Measurements from ENCODE around the gene TRAF4.
"Not testable (repeated sequence)": the region's sequence is repeated elsewhere in the genome, so short reads cannot be mapped to it uniquely, and the experiment has no call there.

Gene TRAF4

DNA sequence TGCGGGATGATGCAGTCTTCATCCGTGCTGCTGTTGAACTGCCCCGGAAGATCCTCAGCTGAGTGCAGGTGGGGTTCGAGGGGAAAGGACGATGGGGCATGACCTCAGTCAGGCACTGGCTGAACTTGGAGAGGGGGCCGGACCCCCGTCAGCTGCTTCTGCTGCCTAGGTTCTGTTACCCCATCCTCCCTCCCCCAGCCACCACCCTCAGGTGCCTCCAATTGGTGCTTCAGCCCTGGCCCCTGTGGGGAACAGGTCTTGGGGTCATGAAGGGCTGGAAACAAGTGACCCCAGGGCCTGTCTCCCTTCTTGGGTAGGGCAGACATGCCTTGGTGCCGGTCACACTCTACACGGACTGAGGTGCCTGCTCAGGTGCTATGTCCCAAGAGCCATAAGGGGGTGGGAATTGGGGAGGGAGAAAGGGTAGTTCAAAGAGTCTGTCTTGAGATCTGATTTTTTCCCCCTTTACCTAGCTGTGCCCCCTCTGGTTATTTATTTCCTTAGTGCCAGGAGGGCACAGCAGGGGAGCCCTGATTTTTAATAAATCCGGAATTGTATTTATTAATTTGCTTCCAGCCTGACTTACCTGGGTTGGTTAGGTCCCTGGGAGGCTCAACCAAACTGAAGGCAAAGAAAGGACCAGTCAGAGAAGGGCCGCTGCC lies 5.8 kb downstream of the TRAF4 start:
- no peak for DNase-seq

DNA sequence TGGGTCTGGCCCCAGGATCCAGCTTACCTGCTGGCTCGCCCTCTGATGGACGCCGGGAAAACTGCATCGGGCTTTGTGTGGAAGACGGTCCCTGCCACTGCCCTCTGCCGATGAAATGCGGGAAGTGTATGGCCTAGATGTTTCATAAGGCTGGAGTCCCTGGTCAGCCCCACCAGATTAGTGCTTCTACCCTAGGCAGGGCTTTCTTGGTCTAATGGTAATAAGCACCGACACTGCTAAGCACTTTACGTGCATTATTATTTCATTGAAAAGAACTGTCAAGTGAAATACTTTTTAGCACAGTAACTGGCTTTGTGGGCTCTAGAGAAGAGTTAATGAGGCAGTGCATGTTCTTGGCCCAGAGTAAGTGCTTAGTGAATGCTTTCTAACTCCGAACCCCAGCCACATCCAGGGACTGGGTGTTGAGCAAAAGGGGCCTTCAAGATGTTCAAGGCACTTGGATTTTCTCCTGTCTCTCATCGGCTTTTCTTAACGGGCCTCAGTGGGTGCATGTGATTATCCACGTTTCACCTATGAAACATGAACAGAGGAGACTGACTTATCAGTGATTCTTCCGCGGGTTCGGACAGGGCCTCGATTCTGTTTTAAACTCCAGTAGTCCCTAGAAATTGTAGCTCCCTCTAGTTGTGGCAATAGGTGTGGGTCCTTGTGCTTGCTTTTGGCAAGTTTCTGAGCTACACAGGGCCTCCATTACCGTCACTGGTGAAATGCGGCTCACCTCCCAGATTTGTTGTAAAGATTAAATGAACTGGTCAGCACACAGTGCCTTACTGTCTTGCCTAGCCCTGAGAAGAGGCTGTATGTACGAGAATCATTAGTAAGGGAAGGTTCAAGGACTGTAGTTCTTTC lies 6.6 kb downstream of the TRAF4 start:
- DNase-seq, result peak; percentile 70

DNA sequence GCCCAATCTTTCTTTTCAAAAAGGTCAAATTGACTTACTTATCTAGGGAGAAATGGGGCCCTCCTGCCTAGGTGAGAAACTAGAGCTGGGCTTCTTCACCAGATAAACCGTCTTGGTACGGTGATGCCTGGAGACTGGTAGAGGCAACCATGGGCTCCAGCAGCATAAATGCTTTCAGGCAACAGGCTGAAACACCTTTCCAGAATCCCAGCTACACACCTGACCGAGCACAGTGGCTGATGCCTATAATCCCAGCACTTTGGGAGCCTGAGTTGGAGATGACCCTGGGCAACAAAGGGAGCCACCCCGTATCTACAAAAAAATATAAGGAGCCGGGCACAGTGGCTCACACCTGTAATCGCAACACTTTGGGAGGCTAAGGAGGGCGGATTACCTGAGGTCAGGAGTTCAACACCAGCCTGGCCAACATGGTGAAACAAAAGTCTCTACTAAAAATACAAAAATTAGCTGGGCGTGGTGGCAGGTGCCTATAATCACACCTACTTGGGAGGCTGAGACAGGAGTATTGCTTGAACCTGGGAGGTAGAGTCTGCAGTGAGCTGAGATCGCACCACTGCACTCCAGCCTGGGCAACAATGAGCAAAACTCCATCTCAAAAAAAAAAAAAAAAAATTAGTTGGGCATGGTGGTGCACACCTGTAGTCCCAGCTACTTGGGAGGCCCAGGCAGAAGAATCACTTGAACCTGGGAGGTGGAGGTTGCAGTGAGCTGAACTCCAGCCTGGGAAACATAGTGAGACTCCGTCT lies 8.0 kb downstream of the TRAF4 start:
- DNase-seq, result no peak

DNA sequence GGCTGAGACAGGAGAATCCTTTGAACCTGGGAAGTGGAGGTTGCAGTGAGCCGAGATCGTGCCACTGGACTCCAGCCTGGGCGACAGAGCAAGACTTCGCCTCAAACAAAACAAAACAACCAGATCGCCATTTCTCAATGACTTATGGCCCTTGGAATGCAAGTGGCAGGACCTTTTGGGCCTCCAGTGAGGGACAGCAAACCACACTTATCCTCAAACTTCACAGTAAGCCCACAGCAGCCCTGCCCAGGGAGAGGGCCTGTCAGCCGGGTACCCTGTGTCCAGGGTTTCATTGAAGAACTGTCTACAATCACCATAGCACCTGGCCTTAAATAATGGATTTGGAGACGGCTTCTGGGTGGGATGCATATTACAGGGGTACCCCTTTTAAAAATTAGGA lies 11.7 kb downstream of the TRAF4 start:
- no peak for DNase-seq

DNA sequence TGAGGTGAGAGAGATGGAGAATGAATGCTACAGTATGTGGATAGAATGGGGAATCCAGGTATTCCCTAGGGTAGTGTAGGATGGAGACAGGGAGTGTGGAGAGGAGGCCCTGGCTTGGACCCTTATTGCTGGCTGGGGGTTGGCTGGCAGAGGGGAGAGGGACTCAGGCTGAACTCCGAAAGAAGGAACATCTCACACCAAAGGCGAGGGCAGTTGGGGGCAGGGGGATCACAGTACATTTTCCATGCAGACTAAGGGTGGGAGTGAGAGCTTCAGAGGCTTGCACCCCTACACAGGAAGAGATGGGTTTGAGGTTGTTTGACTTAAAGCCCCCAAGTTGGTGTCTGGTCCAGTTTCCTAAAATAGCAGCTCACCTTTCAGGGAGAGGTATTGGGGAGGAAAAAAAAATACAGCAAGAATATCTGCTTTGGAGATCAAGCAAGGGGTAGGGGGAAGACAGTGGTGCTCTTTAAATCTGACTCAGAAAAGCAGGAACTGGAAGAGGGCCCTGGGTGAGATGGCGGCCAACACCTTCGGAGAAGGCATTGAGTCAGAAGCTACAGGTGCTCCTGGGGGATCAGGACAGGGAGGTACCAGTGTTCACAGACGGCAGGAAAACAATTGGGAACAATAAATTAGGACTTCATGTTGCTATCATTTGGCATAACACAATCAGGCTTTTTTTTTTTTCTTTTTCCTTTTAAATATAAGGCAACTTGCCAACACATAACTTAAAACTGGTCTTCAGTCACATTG lies 12.4 kb downstream of the TRAF4 start:
- DNase-seq, result no peak

DNA sequence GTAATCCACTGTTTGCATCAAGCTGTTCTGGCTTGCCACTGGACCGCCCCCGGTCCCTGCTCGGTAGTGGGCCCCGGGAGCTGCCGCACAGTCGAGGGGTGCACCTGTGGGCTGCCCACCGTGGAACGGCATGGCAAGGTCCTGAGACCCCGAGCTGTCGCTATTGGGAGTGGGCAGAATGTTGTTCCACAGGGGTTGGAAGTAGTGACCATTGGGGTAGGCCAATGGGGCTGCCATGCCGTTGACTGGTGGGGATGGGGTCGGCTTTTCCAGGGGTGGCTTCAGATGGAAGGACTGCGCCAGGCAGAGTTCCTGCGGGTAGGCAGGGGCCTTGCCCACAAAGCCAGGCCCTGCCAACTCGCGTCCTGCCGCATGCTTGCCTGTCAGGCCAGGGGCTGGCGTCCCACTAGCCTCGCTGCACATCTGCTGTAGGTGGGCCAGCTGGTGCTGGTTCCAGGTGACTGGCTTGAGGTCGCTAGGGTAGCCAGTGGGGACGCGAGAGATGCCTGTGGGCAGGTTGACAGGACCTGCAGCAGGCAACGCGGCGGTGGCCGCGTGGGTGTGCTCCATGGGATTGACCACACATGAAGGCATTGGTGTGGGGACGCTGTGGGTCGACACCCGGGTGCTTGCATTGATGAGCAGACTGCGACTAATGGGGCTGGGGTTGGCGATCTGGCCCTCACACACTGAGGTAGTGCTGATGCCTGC lies 14.8 kb downstream of the TRAF4 start:
- no peak for DNase-seq

DNA sequence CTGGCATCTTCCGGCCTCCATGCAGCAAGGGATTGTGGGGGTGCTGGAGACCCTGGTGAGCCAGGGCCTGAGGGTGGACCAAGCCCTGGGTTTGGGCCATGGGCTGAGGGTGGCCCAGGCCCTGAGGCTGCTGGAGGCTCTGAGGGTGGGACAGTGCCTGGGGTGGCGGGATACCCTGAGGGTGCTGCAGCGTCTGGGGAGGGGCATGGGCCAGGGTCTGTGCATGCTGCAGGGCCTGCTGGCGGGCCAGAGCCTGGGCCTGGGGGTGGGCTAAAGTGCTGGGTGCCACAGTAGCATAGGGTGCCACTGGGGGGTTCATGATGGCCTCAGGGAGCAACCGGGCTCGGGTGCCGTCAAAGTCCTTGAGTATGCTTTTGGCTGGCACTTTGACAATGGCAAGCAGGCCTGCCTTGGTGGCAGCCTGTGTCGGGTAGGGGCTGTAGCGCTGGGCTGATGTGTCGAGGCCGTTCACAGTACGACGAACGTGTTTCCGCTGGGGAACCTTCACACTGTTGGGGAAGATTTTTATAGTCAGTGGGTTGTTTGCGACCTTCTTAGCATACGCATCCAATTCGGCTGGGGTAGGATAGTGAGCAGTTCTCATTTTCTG lies 15.6 kb downstream of the TRAF4 start:
- no peak for DNase-seq

DNA sequence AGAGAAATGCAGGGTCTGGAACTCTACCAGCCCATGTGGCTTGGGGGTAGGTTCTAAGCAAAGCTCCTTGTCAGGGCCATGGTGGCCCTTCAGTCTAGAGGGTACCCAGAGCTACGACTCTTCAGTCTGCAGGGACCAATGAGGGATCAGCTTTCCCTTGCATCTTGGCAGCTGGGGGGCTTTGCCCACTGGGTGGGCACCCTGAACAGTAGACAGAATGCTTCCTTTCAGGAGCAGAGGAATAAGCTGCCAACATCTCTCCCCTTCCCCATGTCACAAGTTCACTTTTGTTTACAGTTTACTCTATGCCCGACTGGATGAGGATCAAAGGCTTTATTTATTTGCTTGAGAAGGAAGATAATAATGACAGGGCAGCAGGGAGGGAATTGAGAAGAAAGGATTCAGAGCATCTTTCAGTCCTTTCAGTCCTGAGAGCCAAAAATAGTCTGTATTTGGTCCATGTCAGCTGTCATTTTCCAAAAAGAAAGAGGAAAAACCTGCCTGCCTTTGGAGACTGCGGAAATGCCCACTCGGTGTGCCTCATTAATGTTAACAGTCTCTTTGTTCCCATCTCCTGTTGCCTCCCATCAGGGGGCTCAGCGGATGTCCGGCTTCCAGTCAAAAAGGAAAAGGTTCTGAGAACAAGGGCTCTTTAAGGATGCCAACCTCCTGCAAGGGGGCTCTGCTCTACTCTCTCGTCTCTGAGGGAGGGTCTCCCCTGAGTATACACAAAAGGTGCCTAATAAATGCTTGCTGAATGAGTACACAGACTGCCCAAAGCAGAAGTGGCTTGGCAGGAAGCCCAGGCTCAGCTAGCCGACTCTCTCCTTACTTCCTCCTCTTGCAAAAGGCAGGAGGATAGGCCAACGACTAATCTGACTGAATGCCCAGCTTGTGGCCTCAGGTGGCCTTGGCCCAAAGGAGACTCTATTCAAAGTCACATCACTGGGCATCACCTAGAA lies 17.1 kb downstream of the TRAF4 start:
- DNase-seq, result peak; percentile 69

DNA sequence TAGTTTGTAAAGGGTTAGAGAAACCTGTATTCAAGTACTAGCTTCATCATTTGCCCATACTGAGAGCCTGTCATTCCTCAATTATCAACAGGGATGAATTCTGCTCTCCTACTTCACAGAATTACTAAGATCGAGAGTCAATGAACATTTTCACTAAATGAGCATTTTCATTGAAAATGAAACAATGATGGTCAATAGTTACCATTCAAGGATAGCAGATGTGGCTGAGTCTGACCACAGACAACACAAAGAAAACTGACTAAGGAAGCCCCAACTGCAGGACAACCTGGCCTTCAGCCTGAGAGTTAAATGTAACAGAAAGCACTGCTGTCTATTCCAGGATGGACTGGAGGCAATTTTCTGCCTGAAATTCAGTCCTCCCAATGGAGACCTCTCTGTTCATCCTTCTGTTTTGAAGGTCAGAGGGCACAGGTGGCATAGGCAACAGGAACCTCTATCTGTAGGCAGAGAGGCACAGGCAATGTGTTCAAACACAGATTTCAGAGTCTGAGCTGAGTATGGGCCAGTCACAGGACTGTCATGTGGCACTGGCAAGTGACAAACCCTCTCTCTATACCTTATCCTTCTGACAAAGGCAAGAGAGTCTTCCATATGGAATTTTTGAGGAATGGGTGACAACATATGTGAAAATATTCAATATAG lies 19.5 kb downstream of the TRAF4 start:
- DNase-seq, result no peak

DNA sequence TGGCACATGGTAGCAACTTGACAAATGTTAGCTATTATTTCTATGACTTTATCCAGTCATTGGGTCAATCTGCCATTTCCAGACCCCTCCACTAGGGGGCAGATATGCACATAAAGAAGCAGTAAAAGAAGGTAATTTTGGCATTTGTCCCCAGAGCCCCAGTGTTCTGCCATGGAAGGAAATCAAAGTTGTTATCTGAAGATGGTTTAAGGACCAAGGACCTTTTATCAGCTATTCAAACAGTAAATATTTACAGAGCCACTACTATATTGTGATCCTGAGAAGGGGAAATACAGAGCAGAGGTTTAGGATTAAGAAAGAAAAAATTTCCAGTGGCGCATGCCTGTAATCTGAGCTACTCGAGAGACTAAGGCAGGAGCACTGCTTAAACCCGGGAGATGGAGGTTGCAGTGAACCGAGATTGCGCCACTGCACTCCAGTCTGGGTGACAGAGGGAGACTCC lies 20.0 kb downstream of the TRAF4 start:
- peak; percentile 51 for DNase-seq

DNA sequence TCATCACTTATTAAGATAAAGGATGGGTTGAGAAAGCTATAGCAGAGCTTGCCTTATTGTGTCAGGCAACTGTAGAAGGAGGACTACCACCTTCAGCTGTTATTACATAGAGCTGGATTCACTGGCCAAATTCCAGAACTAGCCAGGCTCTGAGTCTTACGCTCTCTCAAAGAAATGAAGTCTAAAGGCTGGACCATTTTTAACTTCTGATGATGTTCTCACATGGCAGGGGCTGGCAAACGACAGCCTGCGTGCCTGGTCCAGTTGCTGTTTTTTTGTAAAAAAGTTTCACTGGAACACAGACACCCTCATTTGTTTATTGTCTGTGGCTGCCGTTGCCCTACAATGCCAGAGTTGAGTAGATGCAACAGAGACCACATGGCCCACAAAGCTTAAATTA lies 21.2 kb downstream of the TRAF4 start:
- no peak for DNase-seq

DNA sequence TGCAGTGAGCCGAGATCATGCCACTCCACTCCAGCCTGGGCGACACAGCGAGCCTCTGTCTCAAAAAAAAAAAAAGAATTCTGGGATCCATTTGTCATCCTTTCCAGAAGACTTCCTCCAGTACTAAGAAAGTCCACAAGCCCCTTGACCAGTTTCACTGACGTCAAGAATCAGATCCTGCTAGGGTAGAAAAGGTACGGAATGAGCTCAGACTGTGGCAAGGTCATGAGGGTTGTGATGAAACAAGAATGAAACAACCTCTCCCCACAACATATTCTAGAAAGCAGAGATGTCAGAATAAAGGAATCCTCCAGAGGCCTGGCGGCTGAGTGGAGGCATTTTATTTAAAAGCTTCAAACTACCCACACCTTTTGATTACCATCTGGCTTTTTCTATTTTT lies 29.9 kb downstream of the TRAF4 start:
- DNase-seq, result no peak

DNA sequence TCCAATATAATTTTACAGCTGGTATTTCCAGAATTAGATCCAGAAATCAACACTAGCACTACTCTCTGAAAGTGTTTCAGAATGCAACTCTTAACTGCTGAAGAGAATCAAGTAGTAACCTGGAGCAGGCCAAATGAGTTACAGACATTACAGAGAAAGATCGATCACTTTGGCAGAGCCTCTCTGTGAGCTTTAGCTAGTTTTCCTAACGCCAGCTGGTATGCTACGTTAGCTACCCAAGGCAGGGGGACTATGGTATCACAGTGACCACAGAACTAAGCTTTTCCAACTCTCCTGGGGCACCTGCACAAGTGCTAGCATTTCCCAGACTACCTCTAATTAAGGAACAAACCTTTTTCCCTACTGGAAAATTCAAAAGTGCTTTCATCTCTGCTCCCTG lies 30.4 kb downstream of the TRAF4 start:
- DNase-seq, result no peak

DNA sequence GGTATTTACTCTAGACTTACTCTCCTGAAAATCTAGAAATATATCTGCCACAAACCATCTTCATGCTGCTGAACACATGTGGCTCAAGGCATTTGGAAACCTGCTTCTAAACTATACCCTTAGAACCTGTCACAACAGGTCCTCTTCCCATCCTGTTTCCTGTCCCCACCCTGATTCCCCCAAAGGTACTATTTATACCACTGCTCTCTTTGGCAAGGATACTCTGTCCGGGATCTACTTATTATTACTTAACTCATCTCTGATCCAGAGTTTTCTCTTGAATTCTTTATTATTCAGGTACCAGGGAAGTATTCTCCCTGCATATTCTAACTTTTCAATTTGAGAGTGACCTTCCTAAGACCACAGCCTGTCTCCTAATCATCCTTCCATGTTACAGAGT lies 33.4 kb downstream of the TRAF4 start:
- no peak for DNase-seq

DNA sequence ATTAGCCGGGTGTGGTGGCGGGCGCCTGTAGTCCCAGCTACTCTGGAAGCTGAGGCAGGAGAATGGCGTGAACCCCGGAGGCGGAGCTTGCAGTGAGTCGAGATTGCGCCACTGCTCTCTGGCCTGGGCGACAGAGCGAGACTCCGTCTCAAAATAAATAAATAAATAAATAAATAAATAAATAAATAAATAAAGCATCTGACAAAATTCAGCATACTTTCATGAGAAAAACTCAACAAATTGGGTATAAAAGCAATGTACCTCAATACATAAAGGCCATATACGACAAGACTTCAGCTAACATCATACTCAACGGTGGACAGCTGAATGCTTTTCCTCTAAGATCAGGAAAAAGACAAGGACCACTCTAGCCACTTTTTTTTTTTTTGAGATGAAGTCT lies 35.8 kb downstream of the TRAF4 start:
- not testable (repeated sequence) for DNase-seq

DNA sequence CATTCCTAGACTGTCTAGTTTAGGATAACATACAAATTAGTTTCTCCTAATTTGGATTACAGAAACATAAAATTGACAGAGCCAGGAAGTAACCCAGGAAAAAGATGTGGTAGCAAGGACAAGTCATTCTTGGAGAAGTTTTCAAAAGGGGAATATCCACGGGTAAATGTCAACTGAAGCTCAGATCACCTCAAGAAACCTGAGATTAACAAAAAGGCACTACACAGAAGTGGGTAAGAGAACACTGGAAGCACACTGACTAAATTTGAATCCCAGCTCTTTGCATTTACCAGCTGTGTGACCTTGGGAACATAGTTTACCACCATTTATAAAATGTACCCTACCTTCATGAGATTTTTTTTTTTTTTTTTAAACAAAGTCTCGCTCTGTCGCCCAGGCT lies 39.4 kb downstream of the TRAF4 start:
- DNase-seq, result no peak

DNA sequence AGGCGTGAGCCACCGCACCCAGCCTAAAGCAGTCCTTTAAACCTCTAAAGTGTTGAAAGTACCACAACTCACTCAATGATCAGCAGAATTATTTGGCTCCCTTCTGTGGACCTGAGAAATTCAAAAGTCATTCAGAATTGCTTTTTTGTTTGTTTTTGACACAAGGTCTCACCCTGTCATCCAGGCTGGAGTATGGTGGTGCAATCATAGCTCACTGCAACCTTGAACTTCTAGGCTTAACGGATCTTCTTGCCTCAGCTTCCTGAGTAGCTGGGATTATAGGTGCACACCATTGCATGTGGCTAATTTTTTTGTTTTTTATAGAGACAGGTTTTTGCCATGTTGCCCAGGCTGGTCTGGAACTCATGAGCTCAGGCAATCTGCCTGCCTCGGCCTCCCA lies 44.3 kb downstream of the TRAF4 start:
- no peak for DNase-seq

DNA sequence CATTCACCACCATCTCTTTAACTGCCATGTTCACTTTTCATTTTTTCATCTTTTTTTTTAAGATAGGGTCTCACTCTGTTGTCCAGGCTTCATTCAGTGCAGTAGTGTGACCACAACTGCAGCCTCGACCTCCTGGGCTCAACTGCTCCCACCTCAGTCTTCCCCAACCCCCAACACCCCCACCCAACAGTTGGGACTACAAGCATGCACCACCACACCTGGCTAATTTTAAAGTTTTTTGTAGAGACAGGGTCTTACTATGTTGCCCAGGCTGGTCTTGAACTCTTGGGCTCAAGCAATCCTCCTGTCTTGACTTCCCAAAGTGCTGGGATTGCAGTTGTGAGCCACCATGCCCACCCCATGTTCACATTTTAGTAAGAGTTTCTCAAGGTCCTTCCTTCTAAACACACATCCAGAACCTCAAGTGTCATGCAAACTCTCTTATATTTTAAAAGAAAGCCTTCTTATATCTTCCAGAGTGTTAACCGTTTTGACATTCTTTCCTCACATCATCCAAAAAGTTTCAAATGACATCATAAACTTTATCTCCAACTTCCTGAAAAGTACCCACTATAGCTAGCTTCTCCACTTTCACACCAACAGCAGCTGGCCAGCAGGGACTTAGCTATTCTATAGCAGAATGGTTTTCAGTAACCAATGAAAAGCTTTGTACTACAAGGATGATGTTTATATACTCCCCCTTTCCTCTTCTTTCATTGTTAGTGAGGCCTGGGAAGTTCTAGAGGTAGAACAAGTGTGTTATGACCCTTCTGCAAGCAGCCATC lies 49.3 kb downstream of the TRAF4 start:
- DNase-seq, result no peak

DNA sequence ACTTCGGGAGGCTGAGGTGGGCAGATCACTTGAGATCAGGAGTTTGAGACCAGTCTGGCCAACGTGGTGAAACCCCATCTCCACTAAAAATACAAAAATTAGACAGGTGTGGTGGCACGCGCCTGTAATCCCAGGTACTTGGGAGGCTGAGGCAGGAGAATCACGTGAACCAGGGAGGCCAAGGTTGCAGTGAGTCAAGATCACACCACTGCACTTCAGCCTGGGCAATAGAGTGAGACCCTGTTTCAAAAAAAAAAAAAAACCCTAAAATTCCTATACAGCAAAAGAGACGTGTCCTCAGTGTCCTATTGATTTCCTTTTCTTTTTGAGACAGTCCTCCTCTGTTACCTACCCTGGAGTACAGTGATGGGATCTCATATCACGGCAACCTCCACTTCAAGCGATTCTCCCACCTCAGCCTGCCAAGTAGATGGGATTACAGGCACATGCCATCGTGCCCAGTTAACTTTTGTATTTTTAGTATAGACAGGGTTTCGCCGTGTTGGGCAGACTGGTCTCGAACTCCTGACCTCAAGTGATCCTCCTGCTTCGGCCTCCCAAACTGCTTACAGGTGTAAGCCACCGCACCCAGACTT lies 51.1 kb downstream of the TRAF4 start:
- not testable (repeated sequence) for DNase-seq

All from DMS79 (cell line).